ENCODE results near the gene SRM.

DNA sequence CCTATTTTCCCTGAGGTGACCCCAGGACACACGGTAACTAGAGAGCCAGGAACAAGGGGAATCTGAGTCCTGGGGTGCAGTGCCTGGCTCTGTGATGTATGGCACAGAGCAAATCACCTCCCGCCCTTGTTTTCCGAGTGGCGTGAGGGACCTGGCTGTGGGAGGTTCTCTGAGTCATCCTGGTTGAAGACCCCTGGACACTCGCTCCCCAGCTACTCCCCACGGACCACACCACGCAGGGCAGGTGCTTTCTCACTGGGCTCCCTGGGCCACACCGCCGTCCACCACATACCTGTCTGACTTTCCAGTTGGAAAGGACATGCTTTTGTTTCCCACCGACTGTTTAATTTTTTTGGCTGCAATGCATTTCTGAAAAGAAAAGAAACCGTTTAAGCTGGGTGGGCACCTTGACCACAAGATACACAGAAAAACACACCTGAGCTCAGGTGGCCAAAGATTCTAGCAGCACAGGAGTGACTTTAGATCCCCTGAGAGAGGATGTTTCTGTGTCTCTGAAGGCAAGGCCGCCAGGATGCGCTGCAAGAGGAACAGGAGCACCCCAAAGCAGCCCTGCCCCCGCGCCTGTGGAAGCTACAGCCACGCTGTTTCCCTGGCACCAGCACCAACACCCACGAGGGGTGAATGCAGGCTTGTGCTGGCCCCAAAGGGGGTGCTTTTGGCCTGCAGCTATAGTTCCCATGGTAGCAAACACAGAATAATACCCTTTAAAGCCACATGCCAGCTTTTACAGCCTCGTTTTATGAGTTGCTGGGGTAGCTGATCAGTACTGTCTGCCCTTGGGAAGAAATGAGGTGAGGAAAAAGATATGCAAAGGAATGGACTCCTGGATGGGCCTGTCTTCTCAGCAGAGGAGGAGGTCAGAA, 8.1 kb upstream of the SRM start:
- TF ChIP-seq SP1 (IDR thresholded peaks at IDR 0.05; ENCODE audit: low read depth) (no peak), REST (IDR thresholded peaks at IDR 0.05; ENCODE audit: low read depth) (no peak)

All from HCT116 (cell line).